GM21528 (cell line): ENCODE results near the gene CCNK.
A peak's percentile ranks its signal among the peaks of the same experiment; 100 is the strongest.

Experiments
- ATAC-seq: cut with Tn5 transposase; IDR thresholded peaks from one replicate; pipeline ENCODE4 v1.9.1; 2021; ENCODE audit warnings: mild to moderate bottlenecking, moderate library complexity; ENCODE audit not compliant: unreplicated experiment, low FRiP score

Gene CCNK

GRCh38 chr14:99480917-99481744 is at the start of gene CCNK:
Gene CCNK (plus strand): TSS chr14:99481409. CDS start chr14:99492678, 11,269 bp downstream.
- peak; percentile 93 for ATAC-seq

GRCh38 chr14:99431986-99432385 is 49.2 kb upstream of the CCNK start:
- ATAC-seq, result no peak

GRCh38 chr14:99432485-99432884 is 48.7 kb upstream of the CCNK start:
- ATAC-seq, result no peak

- ATAC-seq, result no peak
Observed at GRCh38 chr14:99435327-99435726, 45.9 kb upstream of the CCNK start.

- ATAC-seq, result no peak
Observed at GRCh38 chr14:99436247-99437180, 44.7 kb upstream of the CCNK start.

GRCh38 chr14:99437706-99438105 is 43.5 kb upstream of the CCNK start:
- ATAC-seq, result no peak

GRCh38 chr14:99440278-99440677 is 40.9 kb upstream of the CCNK start:
- no peak for ATAC-seq

- ATAC-seq, result no peak
Observed at GRCh38 chr14:99441157-99441870, 39.9 kb upstream of the CCNK start.

- ATAC-seq, result no peak
Observed at GRCh38 chr14:99441918-99442317, 39.3 kb upstream of the CCNK start.

GRCh38 chr14:99445931-99446330 is 35.3 kb upstream of the CCNK start:
- no peak for ATAC-seq

GRCh38 chr14:99447739-99448138 is 33.5 kb upstream of the CCNK start:
- no peak for ATAC-seq

GRCh38 chr14:99450266-99450665 is 30.9 kb upstream of the CCNK start:
- no peak for ATAC-seq

- ATAC-seq, result no peak
Observed at GRCh38 chr14:99451234-99451633, 30.0 kb upstream of the CCNK start.

GRCh38 chr14:99452968-99453367 is 28.2 kb upstream of the CCNK start:
- ATAC-seq, result no peak

- ATAC-seq, result no peak
Observed at GRCh38 chr14:99454246-99454645, 27.0 kb upstream of the CCNK start.

GRCh38 chr14:99459481-99460100 is 21.6 kb upstream of the CCNK start:
- ATAC-seq, result no peak

- ATAC-seq, result no peak
Observed at GRCh38 chr14:99460793-99461192, 20.4 kb upstream of the CCNK start.

- ATAC-seq, result no peak
Observed at GRCh38 chr14:99461411-99462085, 19.7 kb upstream of the CCNK start.

- ATAC-seq, result no peak
Observed at GRCh38 chr14:99462210-99462609, 19.0 kb upstream of the CCNK start.

- ATAC-seq, result no peak
Observed at GRCh38 chr14:99463974-99464373, 17.2 kb upstream of the CCNK start.
